Naive B cell (primary cell): ENCODE results near the gene AXL. TPM values are rescaled to one million over a fixed set of nuclear protein-coding genes. Genes with fewer than 3 reads are reported as not detected.

Experiments
- ATAC-seq, 2 donors: fragments of 150-1000 bp; cut with Tn5 transposase; 2 replicates each; pipeline ENCODE4 v1.10.0; 2021; ENCODE audit warnings: low read depth in 2 of 2, mild to moderate bottlenecking in 2 of 2, moderate library complexity in 2 of 2
- DNase-seq: peaks from one replicate; pipeline ENCODE4 v3.0.0; 2022
- H3K27ac Mint-ChIP-seq, 6 donors: one replicate each; pipeline ENCODE4 v1.8.0; 2020 to 2022; ENCODE audit warnings: mild to moderate bottlenecking in 6 of 6, mixed read lengths in 6 of 6, moderate library complexity in 5 of 6, inconsistent platforms in 2 of 6
- H3K27me3 Mint-ChIP-seq, 3 donors: one replicate each; pipeline ENCODE4 v1.8.0; 2021 to 2022; ENCODE audit warnings: mixed read lengths in 3 of 3, mild to moderate bottlenecking in 1 of 3
- H3K36me3 Mint-ChIP-seq, 2 donors: one replicate each; pipeline ENCODE4 v1.8.0; 2020 to 2022; ENCODE audit warnings: mixed read lengths in 2 of 2, inconsistent platforms in 1 of 2, mild to moderate bottlenecking in 1 of 2
- H3K4me1 Mint-ChIP-seq, 3 donors: one replicate each; pipeline ENCODE4 v1.8.0; 2020 to 2022; ENCODE audit warnings: mixed read lengths in 3 of 3, inconsistent platforms in 1 of 3, mild to moderate bottlenecking in 1 of 3, moderate library complexity in 1 of 3
- H3K4me3 Mint-ChIP-seq, 8 donors: one replicate each; pipeline ENCODE4 v1.8.0; 2020 to 2022; ENCODE audit warnings: mild to moderate bottlenecking in 8 of 8, mixed read lengths in 8 of 8, moderate library complexity in 8 of 8, inconsistent platforms in 2 of 8
- H3K9me3 Mint-ChIP-seq, 7 donors: one replicate each; pipeline ENCODE4 v1.8.0; 2020 to 2022; ENCODE audit warnings: mixed read lengths in 7 of 7, mild to moderate bottlenecking in 5 of 7, inconsistent platforms in 2 of 7, moderate library complexity in 1 of 7
- polyA plus RNA-seq, 6 donors: library from polyadenylated mRNA; unstranded; fragments of 300-500 nt; fragmentation: Illumina TruSeq; gene quantifications; one replicate each; pipeline ENCODE4 v1.2.3, GENCODE V29; 2021; ENCODE audit warnings: low read depth in 6 of 6

The AXL gene
- polyA plus RNA-seq, 6 donors from 2014 or later, result 0.05 to 1.4 (median 0.26) TPM; not detected in 1

DNA sequence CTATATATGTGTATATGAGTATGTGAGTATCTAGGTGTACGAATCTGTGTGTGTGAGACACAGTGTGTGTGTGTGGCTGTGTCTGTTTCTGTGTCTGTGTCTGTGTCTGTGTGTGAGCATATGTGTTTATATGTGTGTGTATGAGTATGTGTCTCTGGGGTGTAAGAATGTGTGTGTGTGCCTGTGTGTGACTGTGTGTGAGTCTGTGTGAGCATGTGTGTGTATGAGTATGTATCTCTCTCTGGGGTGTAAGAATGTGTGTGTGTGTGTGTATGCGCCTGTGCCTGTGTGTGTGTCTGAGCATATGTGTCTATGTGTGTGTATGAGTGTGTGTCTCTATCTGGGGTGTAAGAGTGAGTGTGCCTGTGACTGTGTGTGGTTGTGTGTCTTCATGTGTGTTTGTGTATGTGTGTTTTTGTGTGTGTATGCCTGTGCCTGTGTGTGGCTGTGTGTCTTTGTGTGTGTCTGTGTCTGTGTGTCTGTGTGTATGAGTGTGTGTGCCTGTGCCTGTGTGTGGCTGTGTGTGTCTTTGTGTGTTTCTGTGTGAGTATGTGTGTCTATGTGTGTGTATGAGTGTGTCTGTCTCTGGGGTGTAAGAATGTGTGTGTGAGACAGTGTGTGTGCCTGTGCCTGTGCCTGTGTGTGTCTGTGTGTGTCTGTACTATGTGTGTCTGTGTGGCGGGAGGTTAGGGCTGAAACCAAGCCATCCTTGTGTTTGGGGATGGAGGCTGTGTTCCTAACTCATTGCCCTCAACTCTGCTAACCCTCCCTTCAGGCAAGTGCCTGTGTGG, 11.2 kb downstream of the AXL start:
- Mint-ChIP-seq H3K27me3 (peaks cover 20 to 32% (median 25%) of the 10 kb centered on the region in 3 donors), H3K27ac (no peak overlapping the region), H3K36me3 (no peaks in the 10 kb centered on the region), H3K4me3 (no peak overlapping the region), H3K4me1 (peaks cover 4 to 12% (median 7%) of the 10 kb centered on the region in 3 donors), H3K9me3 (no peaks in the 10 kb centered on the region)
- ATAC-seq (no peak), DNase-seq (no peak)

DNA sequence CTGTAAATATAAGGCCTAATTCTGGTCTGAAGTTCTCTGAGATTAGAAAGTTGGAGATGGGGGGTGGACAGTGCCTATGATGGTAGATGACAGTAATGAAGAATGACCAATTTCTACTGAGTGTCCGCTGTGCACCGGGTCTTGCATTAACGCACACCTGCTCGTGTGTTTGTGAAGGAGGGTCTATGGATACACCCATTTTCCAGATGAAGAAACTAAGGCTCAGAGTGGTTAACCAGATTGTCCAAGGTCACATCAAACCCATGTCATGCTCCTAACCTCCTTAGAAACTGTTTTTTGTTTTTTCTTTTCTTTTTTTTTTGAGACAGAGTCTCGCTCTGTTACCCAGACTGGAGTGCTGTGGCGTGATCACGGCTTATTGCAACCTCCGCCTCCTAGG, 13.7 kb downstream of the AXL start:
- no peak for ATAC-seq

DNA sequence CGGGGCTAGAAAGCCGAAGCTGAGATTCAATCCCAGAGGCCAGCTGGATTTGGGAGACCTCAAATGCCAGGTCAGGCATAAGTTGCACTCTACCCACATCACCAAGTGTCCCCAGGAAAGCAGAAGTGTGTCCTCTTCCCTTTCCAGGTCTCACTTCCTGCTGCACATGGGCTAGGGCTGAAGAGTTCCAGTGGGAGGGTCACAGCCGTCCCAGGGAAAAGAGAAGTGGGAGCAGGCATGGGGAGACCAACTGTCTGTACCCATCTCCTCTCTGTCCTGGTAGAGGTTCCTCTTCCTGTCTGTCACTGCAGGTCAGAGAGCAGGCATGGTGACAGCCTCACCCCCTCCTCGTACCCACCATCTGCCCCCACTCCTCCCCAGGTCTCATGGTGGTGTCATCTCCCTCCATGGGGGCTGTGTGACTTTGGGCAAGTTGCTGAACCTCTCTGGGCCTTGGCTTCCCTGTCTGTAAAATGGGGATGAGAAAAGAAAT, 14.8 kb downstream of the AXL start:
- Mint-ChIP-seq H3K36me3 (no peaks in the 10 kb centered on the region), H3K27me3 (peaks cover 4 to 12% (median 6%) of the 10 kb centered on the region in 3 donors), H3K9me3 (no peaks in the 10 kb centered on the region), H3K27ac (peak overlapping the region in 2 of 6 donors; percentile 15 to 59), H3K4me3 (no peak overlapping the region), H3K4me1 (no peaks in the 10 kb centered on the region)
- DNase-seq, result no peak
- no peak for ATAC-seq

More for the DNA sequence above, 13.7 kb downstream of the AXL start:
- no peaks in the 10 kb centered on the region for H3K36me3 Mint-ChIP-seq
- peaks cover 9 to 17% (median 15%) of the 10 kb centered on the region in 3 donors for H3K27me3 Mint-ChIP-seq
- H3K4me3 Mint-ChIP-seq, result no peak overlapping the region
- no peak overlapping the region for H3K27ac Mint-ChIP-seq
- no peak for DNase-seq
- no peaks in the 10 kb centered on the region for H3K4me1 Mint-ChIP-seq
- no peaks in the 10 kb centered on the region for H3K9me3 Mint-ChIP-seq

DNA sequence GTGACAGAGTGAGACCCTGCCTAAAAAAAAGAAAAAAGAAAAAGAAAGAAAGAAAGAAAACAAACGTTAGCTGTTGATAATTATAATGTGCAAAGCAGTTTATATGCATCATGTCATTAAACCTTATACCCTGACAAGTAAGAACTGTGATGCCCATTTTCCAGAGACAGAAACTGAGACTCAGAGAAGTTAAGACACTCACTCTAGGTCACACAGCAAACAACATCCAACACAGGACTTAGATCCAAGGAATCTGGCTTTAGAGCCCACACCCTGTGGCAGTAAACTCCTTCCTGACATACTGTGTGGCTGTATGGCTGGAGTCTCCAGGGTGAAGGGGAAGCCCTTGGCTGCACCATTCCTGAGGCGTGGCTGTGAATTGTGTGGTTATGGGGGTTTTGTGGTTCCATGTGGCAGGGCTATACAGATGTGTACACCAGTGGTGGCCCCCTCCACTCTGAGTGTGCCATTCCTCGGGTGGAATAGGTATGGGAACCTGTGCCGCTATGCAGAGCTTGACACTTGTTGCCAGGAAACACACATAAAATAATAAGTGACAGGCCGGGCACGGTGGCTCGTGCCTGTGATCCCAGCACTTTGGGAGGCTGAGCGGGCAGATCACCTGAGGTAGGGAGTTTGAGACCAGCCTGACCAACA, 15.6 kb downstream of the AXL start:
- H3K4me3 Mint-ChIP-seq, result no peak overlapping the region
- H3K36me3 Mint-ChIP-seq, result no peaks in the 10 kb centered on the region

DNA sequence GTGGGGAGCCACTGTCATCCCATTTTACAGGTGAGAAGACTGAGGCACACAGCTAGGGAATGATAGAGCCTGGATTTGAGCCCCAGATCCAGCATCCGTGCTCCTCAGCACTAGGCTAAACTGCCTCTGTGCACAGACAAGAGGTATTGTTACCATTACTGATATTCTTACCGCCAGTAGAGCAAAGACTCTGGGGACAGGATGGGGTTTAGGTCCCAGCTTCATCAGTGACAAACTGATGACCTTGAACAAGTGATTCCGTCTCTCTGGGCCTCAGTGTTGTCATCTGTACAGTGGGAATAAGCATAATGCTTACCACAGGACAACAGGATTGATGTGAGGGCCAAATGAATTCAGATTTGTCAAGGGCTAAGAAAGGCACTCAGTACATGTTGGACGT, 16.5 kb downstream of the AXL start:
- ATAC-seq (no peak), DNase-seq (no peak)

More for the DNA sequence above, 15.6 kb downstream of the AXL start:
- H3K4me1 Mint-ChIP-seq, result no peaks in the 10 kb centered on the region
- peaks cover 0 to 1% (median 0%) of the 10 kb centered on the region in 7 donors for H3K9me3 Mint-ChIP-seq
- DNase-seq, result no peak
- H3K27ac Mint-ChIP-seq, result no peak overlapping the region
- ATAC-seq, result no peak
- H3K27me3 Mint-ChIP-seq, result peaks cover 4 to 14% (median 5%) of the 10 kb centered on the region in 3 donors

DNA sequence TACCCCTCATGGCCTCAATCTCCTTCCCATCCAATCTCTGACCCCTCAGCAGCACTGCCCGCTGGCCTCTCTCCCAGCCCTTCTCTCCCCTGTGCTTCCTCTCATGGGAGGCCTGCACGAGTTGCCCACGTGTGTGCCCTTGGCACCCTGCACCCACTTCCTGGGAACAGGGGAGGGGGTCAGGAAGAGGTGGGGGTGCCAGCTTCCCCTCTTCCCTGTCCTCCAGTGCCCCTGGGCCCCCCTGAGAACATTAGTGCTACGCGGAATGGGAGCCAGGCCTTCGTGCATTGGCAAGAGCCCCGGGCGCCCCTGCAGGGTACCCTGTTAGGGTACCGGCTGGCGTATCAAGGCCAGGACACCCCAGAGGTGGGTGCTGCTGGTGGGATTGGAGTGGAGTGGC, 19.2 kb downstream of the AXL start:
- ATAC-seq (no peak), DNase-seq (no peak)
- peaks cover 0 to 5% (median 0%) of the 10 kb centered on the region in 7 donors for H3K9me3 Mint-ChIP-seq
- no peak overlapping the region for H3K4me3 Mint-ChIP-seq
- H3K4me1 Mint-ChIP-seq, result no peaks in the 10 kb centered on the region
- H3K27ac Mint-ChIP-seq, result no peak overlapping the region
- H3K27me3 Mint-ChIP-seq, result peaks cover 0 to 9% (median 0%) of the 10 kb centered on the region in 3 donors
- no peaks in the 10 kb centered on the region for H3K36me3 Mint-ChIP-seq

More for the DNA sequence above, 16.5 kb downstream of the AXL start:
- Mint-ChIP-seq H3K27ac (no peak overlapping the region), H3K36me3 (no peaks in the 10 kb centered on the region), H3K4me3 (no peak overlapping the region), H3K27me3 (peaks cover 4 to 14% (median 5%) of the 10 kb centered on the region in 3 donors), H3K4me1 (no peaks in the 10 kb centered on the region), H3K9me3 (peaks cover 0 to 5% (median 0%) of the 10 kb centered on the region in 7 donors)

DNA sequence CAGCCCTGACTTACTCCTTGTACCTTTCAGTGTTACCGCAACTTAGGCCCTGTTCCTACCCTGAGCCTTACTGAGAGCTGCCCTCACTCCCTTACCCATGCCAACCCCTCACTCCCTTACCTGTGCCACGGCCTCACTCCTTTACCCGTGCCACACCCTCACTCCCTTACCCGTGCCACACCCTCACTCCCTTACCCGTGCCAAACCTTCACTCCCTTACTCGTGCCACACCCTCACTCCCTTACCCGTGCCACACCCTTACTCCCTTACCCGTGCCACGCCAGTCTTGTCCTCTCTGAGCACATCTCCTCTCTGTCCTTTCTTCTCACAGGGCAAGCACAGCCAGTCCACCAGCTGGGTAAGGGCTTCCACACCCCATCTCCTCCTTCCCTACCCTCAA, 20.3 kb downstream of the AXL start:
- ATAC-seq (no peak), DNase-seq (no peak)
- Mint-ChIP-seq H3K9me3 (peaks cover 0 to 5% (median 0%) of the 10 kb centered on the region in 7 donors), H3K27me3 (peaks cover 0 to 9% (median 0%) of the 10 kb centered on the region in 3 donors), H3K4me1 (no peaks in the 10 kb centered on the region), H3K27ac (peak overlapping the region in 2 of 6 donors; percentile 18 to 48), H3K36me3 (no peaks in the 10 kb centered on the region), H3K4me3 (no peak overlapping the region)

DNA sequence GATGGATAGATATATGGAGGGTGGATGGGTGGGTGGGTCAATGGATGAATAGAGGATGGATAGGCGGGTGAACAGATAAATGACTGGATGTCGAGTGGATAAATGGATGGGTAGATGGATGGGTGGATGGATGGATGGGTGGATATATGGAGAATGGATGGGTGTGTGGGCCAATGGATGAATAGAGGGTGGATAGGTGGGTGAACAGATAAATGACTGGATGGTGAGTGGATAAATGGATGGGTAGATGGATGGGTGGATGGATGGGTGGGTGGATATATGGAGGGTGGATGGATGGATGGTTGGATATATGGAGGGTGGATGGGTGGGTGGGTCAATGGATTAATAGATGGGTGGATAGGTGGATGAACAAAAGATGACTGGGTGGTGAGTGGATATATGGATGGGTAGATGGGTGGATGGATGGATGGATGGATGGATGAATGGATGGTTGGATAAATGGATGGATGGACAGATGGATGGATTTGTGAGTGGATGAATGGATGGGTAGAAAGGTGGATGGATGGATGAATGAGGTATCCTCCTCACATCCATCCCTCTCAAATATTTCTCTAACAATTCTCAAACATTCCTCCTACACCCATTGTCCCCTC, 21.0 kb downstream of the AXL start:
- peaks cover 0 to 9% (median 0%) of the 10 kb centered on the region in 3 donors for H3K27me3 Mint-ChIP-seq

DNA sequence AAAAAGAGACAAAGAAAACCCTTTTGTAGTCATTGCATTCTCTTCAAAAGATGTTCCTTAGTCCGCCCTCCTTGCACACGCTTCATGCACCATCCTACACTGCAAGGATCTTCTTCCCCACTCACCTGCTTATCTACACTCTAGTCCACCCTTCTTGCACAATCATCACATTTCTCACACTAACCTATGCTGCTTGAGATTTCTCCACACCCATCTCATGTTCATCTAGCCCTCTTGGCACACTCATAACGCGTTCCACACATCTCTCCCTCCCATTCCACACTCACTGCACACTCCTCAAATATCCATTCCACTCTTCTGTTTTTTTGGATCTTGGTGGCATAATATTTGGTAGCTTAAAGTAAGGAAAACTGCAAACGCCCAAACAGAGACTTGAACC, 22.8 kb downstream of the AXL start:
- Mint-ChIP-seq H3K4me1 (no peaks in the 10 kb centered on the region), H3K27ac (no peak overlapping the region), H3K4me3 (no peak overlapping the region), H3K9me3 (peaks cover 0 to 5% (median 0%) of the 10 kb centered on the region in 7 donors), H3K36me3 (no peaks in the 10 kb centered on the region), H3K27me3 (peaks cover 0 to 9% (median 0%) of the 10 kb centered on the region in 3 donors)
- no peak for DNase-seq
- ATAC-seq, result no peak

More for the DNA sequence above, 21.0 kb downstream of the AXL start:
- Mint-ChIP-seq H3K4me3 (no peak overlapping the region), H3K36me3 (no peaks in the 10 kb centered on the region), H3K4me1 (no peaks in the 10 kb centered on the region), H3K9me3 (peaks cover 0 to 5% (median 0%) of the 10 kb centered on the region in 7 donors), H3K27ac (no peak overlapping the region)
- ATAC-seq (no peak), DNase-seq (no peak)

DNA sequence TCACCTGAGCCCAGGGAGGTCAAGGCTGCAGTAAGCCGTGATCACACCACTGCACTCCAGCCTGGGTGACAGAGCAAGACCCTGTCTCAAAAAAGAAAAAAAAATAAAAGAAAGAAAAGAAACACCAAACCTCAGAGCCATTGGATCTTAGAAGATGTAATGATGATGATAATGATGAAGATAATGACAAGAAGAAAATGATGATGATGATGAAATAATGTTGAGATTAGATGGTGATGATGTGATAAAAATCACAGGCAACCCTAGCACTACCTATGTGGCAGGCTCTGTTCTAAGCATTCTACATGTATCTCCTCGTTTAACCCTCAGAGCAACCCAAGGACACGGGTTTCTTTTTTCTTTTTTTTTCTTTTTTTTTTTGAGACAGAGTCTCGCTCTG, 25.1 kb downstream of the AXL start:
- Mint-ChIP-seq H3K27ac (no peak overlapping the region), H3K27me3 (peaks cover 0 to 7% (median 7%) of the 10 kb centered on the region in 3 donors), H3K4me1 (no peaks in the 10 kb centered on the region), H3K4me3 (no peak overlapping the region), H3K9me3 (peaks cover 0 to 5% (median 0%) of the 10 kb centered on the region in 7 donors), H3K36me3 (no peaks in the 10 kb centered on the region)
- ATAC-seq, result no peak
- DNase-seq, result no peak

DNA sequence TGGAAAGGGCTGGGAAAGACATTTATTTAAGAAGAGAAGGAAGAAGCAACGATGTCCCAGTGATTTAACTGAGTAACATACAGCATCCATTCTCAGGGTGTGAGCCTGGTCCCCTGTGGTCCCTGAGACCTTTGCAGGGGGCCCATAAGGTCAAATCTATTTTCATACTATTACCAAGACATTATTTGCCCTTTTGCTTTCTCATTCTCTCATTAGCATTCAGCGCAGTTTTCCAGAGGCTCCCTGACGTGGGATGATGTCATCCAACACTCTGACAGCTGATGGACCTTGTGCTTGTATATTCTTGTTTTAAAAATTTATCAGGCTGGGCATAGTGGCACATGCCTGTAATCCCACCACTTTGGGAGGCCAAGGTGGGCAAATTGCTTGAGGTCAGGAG, 26.8 kb downstream of the AXL start:
- Mint-ChIP-seq H3K4me1 (no peaks in the 10 kb centered on the region), H3K4me3 (no peak overlapping the region), H3K9me3 (no peaks in the 10 kb centered on the region), H3K36me3 (no peaks in the 10 kb centered on the region), H3K27ac (no peak overlapping the region), H3K27me3 (peaks cover 0 to 14% (median 7%) of the 10 kb centered on the region in 3 donors)
- ATAC-seq, result no peak
- DNase-seq, result no peak

DNA sequence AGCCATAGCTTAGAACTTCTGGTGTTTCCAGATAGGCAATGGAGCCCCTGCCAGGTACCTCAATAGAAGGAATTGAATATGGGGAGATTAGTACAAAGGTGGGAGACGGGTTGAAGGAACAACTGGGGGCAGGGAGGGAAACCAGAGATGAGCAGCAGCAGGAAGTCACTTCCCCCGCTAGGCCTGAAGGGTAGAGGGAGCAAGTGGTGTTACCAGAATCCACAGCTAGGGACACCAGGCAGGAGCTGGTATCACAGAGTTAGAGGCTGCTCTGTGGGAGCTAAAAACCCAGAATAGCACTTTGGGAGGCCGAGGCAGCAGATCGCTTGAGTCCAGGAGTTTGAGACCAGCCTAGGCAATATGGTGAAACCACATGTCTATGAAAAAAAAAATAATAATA, 29.9 kb downstream of the AXL start:
- H3K4me3 Mint-ChIP-seq, result no peak overlapping the region
- H3K27ac Mint-ChIP-seq, result peak overlapping the region in 1 of 6 donors; percentile 75
- no peaks in the 10 kb centered on the region for H3K9me3 Mint-ChIP-seq
- H3K36me3 Mint-ChIP-seq, result no peaks in the 10 kb centered on the region
- H3K27me3 Mint-ChIP-seq, result peaks cover 0 to 38% (median 27%) of the 10 kb centered on the region in 3 donors
- no peak for ATAC-seq
- DNase-seq, result no peak
- H3K4me1 Mint-ChIP-seq, result no peaks in the 10 kb centered on the region

DNA sequence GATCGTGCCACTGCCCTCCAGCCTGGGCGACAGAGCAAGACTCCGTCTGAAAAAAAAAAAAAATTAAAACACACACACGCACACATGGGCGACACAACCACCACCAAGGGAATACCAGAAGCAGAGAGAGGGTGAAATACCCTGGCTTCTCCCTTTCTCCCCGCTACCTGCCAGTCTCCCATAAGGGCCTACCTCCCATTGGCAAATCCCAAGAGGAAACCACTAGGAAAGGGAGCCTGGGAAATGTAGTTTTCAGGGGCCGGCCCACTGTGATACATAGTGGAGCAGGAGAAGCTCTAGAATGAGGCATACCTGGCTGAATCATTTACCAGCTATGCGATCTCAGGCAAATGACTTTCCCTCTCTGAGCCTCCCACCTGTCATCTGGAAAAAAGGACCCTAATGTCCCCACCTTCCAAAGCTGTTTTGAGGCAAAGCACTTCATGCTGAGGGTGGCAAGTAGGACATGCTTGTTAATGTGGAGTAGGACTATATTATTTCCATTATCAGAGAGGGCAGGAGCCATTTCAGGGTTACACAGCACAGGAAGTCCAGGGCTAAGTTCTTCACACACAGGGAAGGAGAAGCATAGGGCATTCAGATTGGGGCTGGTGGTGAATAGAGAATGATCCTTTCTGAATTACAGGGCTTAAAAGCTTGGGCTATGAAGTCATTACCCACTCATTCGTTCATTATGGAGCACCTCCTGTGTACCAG, 30.8 kb downstream of the AXL start:
- H3K9me3 Mint-ChIP-seq, result no peaks in the 10 kb centered on the region
- ATAC-seq, result no peak

More for the DNA sequence above, 30.8 kb downstream of the AXL start:
- Mint-ChIP-seq H3K36me3 (no peaks in the 10 kb centered on the region), H3K27ac (peak overlapping the region in 1 of 6 donors; percentile 64), H3K27me3 (peaks cover 0 to 40% (median 30%) of the 10 kb centered on the region in 3 donors), H3K4me3 (no peak overlapping the region), H3K4me1 (no peaks in the 10 kb centered on the region)
- no peak for DNase-seq
